AG09319 (cell line): ENCODE measurements around the gene AANAT.
"Not testable (repeated sequence)": the region's sequence is repeated elsewhere in the genome, so short reads cannot be mapped to it uniquely, and the experiment has no call there.

Experiments used
- DNase-seq: peaks from one replicate; pipeline ENCODE4 v3.0.0-alpha.2; 2010; ENCODE audit warnings: low read depth; ENCODE audit errors: extremely low read depth
- TF ChIP-seq, protein P1 (sequence below): IDR thresholded peaks from 2 replicates; pipeline ENCODE4 v1.5.1; 2011; ENCODE audit warnings: low read depth, mild to moderate bottlenecking, inconsistent platforms, low read length, moderate library complexity

The AANAT gene

DNA sequence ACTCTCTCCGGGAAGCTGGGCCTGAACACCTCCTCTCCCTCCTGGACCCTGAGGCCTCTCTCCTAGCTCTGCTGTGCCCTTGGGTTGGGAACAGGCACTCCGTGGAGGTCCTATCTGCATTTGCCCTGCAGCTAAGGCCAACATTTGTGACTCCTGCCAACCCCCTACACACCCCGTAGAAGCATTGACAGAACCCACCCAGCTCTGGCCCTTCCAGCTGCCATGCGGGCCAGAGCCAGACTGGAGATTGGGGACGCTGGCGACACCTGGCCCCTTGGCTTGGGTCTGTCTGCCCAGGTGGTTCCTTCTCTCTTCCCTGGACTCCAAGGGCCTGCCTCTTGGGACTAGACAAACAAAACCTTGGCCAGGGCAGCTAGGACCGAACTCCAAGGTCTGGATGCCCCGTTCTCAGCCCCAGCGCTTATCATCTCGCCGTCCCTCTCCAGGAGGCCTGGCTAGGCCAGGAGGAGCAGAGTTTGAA is 34.5 kb downstream of the AANAT start:
- TF ChIP-seq, protein P1, sequence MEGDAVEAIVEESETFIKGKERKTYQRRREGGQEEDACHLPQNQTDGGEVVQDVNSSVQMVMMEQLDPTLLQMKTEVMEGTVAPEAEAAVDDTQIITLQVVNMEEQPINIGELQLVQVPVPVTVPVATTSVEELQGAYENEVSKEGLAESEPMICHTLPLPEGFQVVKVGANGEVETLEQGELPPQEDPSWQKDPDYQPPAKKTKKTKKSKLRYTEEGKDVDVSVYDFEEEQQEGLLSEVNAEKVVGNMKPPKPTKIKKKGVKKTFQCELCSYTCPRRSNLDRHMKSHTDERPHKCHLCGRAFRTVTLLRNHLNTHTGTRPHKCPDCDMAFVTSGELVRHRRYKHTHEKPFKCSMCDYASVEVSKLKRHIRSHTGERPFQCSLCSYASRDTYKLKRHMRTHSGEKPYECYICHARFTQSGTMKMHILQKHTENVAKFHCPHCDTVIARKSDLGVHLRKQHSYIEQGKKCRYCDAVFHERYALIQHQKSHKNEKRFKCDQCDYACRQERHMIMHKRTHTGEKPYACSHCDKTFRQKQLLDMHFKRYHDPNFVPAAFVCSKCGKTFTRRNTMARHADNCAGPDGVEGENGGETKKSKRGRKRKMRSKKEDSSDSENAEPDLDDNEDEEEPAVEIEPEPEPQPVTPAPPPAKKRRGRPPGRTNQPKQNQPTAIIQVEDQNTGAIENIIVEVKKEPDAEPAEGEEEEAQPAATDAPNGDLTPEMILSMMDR: no peak
- no peak for DNase-seq

GRCh38 chr17:76502341-76503211 is 35.2 kb downstream of the AANAT start:
- TF ChIP-seq, protein P1: no peak
- DNase-seq: no peak

- DNase-seq: no peak
- TF ChIP-seq, protein P1: no peak; the same call in 1 of the 2 replicates
These were observed 36.7 kb downstream of the AANAT start for GRCh38 chr17:76504117-76504516.

DNA sequence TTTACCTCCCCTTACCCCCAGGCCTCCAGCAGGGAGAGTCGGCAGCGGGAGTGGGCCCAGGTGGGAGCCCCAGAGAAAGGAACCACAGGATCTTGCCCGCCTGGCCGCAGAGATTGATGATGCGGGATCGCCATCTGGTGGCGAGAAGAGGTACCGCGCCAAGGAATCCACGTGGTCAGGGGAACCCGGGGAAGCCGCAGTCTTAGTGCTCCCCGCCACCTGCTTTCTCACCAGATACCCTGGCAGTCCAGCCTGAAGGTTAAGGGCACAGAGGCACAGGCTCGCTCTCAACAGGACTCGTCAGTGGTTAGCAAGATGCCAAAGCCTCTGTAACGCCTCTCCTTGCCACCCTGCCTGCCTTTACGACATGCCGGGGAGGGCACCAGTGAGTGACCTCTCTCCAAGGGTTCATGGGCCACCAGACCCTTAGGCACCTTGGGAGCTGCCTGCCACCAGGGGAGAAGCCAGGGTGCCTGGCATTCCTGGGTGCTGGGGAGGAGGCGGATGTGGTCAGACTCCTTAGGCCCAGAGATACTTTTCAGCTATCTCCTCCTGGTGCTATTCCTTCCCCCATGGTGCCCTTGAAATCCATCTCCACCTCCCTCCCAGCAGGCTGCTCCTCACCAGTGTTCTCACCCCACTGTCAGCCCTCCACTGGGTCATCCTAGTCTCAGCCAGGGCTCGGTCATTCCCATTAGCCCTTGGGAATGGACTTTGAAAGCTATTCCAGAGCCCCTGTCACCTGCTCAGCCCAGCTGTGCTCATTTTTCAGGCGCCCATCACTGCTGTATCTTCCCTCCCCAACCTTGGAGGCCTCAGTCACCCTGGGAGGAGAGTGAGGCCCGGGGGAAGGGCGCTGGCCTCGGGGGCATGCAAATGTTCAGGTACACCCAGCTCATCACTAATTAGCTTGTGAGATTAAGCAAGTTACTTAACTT is 39.3 kb downstream of the AANAT start:
- no peak for DNase-seq
- TF ChIP-seq, protein P1: peak; percentile 86

DNA sequence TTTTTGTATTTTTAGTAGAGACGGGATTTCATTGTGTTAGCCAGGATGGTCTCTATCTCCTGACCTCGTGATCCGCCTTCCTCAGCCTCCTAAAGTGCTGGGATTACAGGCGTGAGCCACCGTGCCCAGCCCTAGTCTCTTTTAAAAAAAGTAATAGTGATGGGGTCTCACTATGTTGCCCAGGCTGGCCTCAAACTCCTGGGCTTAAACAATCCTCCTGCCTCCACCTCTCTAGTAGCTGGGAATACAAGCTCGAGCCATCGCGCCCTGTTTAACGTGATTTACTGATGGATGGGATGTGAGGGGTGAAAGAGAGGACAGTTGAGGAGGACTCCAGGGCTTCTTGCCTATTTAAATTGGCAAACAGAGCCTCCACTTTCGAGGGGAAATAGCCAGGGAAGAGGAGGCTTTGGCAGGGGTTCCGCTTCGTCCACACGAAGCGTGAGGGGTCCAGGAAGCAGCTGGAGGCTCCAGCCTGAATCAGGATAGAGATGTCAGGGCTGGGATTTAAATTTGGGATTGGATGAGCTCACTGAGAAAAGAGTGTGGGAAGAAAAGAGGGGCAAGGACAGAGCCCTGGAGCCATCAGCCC is 41.2 kb downstream of the AANAT start:
- not testable (repeated sequence) for DNase-seq

DNA sequence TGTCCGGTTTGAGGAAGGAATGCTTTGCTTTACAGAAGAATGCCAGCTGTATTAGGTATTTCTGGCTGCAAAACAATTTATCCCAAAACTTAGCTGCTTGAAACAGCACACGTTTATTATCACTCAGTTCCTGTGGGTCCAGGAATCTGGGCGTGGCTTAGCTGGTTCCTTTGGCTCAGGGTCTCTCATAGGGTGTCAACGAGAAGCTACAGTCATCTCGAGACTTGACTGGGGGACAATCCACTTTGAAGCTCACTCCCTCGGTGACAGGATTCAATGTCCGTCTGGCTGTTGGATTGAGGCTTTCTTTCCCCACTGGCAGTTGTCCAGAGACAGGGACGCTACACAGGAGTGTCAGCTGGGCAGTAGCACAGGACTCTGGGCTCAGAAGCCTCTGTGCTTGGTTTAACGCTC is 43.4 kb downstream of the AANAT start:
- TF ChIP-seq, protein P1: no peak
- DNase-seq: no peak

GRCh38 chr17:76511668-76512365 is 44.4 kb downstream of the AANAT start:
- DNase-seq: no peak
- TF ChIP-seq, protein P1: no peak
